ENCODE data around the gene WAC. TPM values are rescaled to one million over a fixed set of nuclear protein-coding genes. Genes with fewer than 3 reads are reported as not detected.

Gene WAC
- total RNA-seq, 4 donors from 2014 or later, result 165 to 189 (median 169) TPM

DNA sequence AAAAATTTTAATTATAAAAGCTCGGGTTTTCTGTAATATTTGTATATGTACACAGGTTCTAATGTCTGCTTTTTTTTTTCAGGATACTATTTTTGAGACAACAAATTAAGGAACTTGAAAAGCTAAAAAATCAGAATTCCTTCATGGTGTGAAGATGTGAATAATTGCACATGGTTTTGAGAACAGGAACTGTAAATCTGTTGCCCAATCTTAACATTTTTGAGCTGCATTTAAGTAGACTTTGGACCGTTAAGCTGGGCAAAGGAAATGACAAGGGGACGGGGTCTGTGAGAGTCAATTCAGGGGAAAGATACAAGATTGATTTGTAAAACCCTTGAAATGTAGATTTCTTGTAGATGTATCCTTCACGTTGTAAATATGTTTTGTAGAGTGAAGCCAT lies 86.5 kb downstream of the WAC start:
- TF ChIP-seq, protein P1, sequence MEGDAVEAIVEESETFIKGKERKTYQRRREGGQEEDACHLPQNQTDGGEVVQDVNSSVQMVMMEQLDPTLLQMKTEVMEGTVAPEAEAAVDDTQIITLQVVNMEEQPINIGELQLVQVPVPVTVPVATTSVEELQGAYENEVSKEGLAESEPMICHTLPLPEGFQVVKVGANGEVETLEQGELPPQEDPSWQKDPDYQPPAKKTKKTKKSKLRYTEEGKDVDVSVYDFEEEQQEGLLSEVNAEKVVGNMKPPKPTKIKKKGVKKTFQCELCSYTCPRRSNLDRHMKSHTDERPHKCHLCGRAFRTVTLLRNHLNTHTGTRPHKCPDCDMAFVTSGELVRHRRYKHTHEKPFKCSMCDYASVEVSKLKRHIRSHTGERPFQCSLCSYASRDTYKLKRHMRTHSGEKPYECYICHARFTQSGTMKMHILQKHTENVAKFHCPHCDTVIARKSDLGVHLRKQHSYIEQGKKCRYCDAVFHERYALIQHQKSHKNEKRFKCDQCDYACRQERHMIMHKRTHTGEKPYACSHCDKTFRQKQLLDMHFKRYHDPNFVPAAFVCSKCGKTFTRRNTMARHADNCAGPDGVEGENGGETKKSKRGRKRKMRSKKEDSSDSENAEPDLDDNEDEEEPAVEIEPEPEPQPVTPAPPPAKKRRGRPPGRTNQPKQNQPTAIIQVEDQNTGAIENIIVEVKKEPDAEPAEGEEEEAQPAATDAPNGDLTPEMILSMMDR (IDR thresholded peaks at IDR 0.05), result no peak
- no peak for TF ChIP-seq POLR2A (IDR thresholded peaks at IDR 0.05)
- no peaks in the 10 kb centered on the region for H3K9me3 ChIP-seq
- H3K27ac ChIP-seq, result no peak overlapping the region
- no peak for DNase-seq
- WGBS, 2 donors, result 87 to 94% methylated on average over 4 of the region's 4 CpGs
- H3K36me3 ChIP-seq, result peaks cover 40 to 51% of the 10 kb centered on the region in 2 donors
- intact Hi-C loops (cut with DNase I), result no loop called here
- no peaks in the 10 kb centered on the region for H3K27me3 ChIP-seq
- H3K4me1 ChIP-seq, result no peaks in the 10 kb centered on the region
- no peak overlapping the region for H3K4me3 ChIP-seq (replicated peaks in 1 of 3)

DNA sequence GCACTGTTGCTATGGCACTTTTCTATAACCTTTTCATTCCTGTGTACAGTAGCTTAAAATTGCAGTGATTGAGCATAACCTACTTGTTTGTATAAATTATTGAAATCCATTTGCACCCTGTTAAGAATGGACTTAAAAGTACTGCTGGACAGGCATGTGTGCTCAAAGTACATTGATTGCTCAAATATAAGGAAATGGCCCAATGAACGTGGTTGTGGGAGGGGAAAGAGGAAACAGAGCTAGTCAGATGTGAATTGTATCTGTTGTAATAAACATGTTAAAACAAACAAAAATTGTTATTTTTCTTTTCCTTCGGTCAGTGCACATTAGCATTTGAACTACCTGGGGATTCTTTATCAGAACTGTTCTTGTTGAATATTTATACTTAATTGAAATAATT lies 87.3 kb downstream of the WAC start:
- no peak overlapping the region for H3K27ac ChIP-seq
- intact Hi-C loops (cut with DNase I), result no loop called here
- no peak overlapping the region for H3K4me3 ChIP-seq (replicated peaks in 1 of 3)
- H3K9me3 ChIP-seq, result no peaks in the 10 kb centered on the region
- no peak for DNase-seq
- no peaks in the 10 kb centered on the region for H3K27me3 ChIP-seq
- TF ChIP-seq, protein P1 (IDR thresholded peaks at IDR 0.05), result no peak
- no peak for TF ChIP-seq POLR2A (IDR thresholded peaks at IDR 0.05)
- 74 to 77% methylated on average over 2 of the region's 2 CpGs for WGBS, 2 donors
- H3K36me3 ChIP-seq, result peaks cover 39 to 45% of the 10 kb centered on the region in 2 donors
- no peaks in the 10 kb centered on the region for H3K4me1 ChIP-seq

DNA sequence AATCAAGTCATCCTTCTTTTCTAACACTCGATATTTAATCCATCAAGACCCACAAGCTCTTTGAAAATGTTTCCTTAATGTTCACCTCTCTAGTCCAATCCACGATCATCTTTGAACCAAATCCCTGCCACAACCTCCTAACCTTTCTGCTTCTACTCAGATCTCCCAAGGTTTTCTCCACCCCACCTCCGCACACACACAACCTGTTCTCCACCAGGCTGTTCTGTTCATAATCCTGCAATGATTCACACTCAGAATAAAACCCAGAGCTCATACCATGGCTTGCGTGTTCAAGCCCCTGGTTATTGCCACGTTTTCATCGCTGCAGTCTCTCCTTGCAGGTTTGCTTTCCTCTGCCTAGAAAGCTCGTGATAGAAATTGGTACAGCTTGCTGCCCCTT lies 90.6 kb downstream of the WAC start:
- TF ChIP-seq, protein P1 (IDR thresholded peaks at IDR 0.05), result no peak
- TF ChIP-seq POLR2A (IDR thresholded peaks at IDR 0.05), result no peak
- no peak overlapping the region for H3K4me3 ChIP-seq (replicated peaks in 1 of 3)
- peaks cover 3 to 6% of the 10 kb centered on the region in 2 donors for H3K4me1 ChIP-seq
- H3K36me3 ChIP-seq, result peaks cover 13 to 18% of the 10 kb centered on the region in 2 donors
- no peaks in the 10 kb centered on the region for H3K27me3 ChIP-seq
- H3K9me3 ChIP-seq, result no peaks in the 10 kb centered on the region
- DNase-seq, result no peak
- no peak overlapping the region for H3K27ac ChIP-seq
- intact Hi-C loops (cut with DNase I), result no loop called here
- 70 to 85% methylated on average over 7 of the region's 7 CpGs for WGBS, 2 donors

DNA sequence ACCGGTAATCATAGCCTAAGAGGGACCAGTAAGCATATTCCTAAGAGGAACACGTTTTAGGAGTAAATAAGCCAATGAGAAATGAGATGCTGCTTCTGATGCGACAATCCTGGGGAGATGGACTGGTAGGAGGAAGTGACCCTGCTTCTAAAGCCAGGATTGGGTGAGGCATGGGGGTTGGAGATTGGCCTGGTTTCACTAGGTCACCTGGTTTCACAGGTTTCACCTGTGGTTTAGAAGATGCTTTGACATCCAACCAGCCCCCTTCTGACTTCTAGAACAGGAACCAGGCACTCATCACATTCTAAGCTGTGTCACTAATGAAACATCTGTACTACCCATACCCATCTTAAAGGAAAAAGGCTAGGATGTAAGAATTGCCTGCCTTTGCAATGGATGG lies 91.4 kb downstream of the WAC start:
- no peak for DNase-seq
- peaks cover 5 to 6% of the 10 kb centered on the region in 2 donors for H3K4me1 ChIP-seq
- H3K9me3 ChIP-seq, result no peaks in the 10 kb centered on the region
- TF ChIP-seq, protein P1 (IDR thresholded peaks at IDR 0.05), result no peak
- TF ChIP-seq POLR2A (IDR thresholded peaks at IDR 0.05), result no peak
- no peak overlapping the region for H3K27ac ChIP-seq
- 76 to 77% methylated on average over 3 of the region's 3 CpGs for WGBS, 2 donors
- no peaks in the 10 kb centered on the region for H3K27me3 ChIP-seq
- H3K36me3 ChIP-seq, result peaks cover 9 to 12% of the 10 kb centered on the region in 2 donors
- intact Hi-C loops (cut with DNase I), result no loop called here
- H3K4me3 ChIP-seq (replicated peaks in 1 of 3), result no peak overlapping the region

DNA sequence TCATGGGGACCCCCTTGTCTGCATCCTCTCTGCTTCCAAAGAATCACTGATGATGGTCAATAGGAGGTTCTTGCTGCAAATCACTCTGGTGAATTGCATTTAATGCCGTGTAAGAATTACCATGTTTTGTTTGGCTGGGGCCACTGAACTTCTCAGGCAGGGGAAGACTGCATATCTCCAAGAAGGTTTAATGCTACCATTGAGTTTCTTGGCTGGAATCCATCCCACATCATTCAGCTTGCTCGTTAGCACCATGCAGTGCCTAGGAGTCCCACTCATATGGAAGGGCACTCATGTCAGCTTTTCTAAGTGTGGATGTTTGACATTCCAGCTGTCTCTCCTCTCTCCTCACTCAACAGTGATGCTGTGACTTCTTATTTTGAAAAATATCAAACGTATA lies 94.2 kb downstream of the WAC start:
- 17 to 28% methylated on average over 3 of the region's 3 CpGs for WGBS, 2 donors
- TF ChIP-seq, protein P1 (IDR thresholded peaks at IDR 0.05), result no peak
- no peaks in the 10 kb centered on the region for H3K9me3 ChIP-seq
- H3K4me3 ChIP-seq (replicated peaks in 1 of 3), result no peak overlapping the region
- intact Hi-C loops (cut with DNase I), result no loop called here
- no peak for DNase-seq
- no peak overlapping the region for H3K27ac ChIP-seq
- H3K27me3 ChIP-seq, result no peaks in the 10 kb centered on the region
- no peaks in the 10 kb centered on the region for H3K36me3 ChIP-seq
- H3K4me1 ChIP-seq, result peaks cover 5 to 6% of the 10 kb centered on the region in 2 donors

Measured in thyroid gland (tissue), 4 donors.